GM21390 (cell line): ENCODE measurements around the gene LRRC75A.
"Not testable (repeated sequence)": the region's sequence is repeated elsewhere in the genome, so short reads cannot be mapped to it uniquely, and the experiment has no call there.

Experiments used
- ATAC-seq: cut with Tn5 transposase; IDR thresholded peaks from one replicate; pipeline ENCODE4 v1.9.1; 2021; ENCODE audit not compliant: unreplicated experiment

The LRRC75A gene, protein sequence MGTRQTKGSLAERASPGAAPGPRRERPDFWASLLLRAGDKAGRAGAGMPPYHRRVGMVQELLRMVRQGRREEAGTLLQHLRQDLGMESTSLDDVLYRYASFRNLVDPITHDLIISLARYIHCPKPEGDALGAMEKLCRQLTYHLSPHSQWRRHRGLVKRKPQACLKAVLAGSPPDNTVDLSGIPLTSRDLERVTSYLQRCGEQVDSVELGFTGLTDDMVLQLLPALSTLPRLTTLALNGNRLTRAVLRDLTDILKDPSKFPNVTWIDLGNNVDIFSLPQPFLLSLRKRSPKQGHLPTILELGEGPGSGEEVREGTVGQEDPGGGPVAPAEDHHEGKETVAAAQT

DNA sequence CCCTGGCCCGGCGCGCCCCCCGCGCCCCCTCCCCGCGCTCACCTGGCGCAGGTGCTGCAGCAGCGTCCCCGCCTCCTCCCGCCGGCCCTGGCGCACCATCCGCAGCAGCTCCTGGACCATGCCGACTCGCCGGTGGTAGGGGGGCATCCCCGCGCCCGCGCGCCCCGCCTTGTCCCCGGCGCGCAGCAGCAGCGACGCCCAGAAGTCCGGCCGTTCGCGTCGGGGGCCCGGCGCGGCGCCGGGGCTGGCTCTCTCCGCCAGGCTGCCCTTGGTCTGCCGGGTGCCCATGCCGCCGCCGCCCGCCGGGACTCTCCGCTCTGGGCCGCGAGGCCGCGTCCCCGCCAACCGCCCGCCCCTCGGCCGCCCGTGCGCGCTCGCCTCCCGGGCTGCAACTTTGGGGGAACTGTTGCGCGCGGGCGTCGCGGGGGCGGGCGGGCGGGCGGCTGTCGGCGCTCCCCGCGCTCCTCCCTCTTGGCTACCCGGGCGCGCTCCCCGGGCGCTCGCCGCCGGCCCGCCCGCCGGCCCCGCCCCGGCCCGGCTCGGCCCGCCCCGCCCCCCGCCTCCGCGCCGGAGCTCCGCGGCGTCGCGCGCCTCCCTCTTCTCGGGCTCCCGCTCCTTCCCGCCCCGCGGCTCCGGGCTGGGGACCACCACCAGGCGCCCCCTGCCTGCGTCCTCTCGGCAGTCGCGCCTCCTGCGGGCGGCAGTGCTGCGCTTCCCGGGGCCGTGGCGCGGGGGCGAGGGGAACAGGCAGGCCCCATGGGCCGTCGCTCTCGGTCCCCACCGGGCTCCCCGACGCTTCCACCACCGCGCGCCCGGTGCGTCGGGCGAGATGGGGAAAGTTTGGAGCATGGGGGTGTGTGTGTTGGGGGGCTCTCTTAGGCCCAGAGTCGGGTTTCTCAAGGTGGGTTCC, at the start of gene LRRC75A:
Gene LRRC75A, minus strand, starts transcription at position 491 of the 910 bp plus-strand sequence. Its CDS starts 203 bp downstream, at position 288.
- ATAC-seq, result peak; percentile 49

GRCh38 chr17:16537130-16537458, 45.1 kb upstream of the LRRC75A start:
- ATAC-seq, result no peak

- no peak for ATAC-seq
Observed at GRCh38 chr17:16534236-16534635, 42.2 kb upstream of the LRRC75A start.

GRCh38 chr17:16529906-16530305, 37.9 kb upstream of the LRRC75A start:
- no peak for ATAC-seq

GRCh38 chr17:16527298-16527697, 35.3 kb upstream of the LRRC75A start:
- no peak for ATAC-seq

DNA sequence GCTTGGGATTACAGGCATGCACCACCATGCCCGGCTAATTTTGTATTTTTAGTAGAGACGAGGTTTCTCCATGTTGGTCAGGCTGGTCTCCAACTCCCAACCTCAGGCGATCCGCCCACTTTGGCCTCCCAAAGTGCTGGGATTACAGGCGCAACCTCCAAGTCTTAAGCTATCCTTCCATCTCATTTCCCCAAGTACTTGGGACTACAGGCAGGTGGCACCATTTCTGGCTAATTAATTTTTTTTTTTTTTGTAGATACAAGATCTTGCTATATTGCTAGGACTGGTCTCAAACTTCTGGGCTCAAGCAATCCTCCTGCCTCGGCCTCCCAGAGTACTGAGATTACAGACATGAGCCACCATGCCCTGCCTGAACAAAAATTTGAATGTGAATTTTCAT, 33.6 kb upstream of the LRRC75A start:
- ATAC-seq, result not testable (repeated sequence)

DNA sequence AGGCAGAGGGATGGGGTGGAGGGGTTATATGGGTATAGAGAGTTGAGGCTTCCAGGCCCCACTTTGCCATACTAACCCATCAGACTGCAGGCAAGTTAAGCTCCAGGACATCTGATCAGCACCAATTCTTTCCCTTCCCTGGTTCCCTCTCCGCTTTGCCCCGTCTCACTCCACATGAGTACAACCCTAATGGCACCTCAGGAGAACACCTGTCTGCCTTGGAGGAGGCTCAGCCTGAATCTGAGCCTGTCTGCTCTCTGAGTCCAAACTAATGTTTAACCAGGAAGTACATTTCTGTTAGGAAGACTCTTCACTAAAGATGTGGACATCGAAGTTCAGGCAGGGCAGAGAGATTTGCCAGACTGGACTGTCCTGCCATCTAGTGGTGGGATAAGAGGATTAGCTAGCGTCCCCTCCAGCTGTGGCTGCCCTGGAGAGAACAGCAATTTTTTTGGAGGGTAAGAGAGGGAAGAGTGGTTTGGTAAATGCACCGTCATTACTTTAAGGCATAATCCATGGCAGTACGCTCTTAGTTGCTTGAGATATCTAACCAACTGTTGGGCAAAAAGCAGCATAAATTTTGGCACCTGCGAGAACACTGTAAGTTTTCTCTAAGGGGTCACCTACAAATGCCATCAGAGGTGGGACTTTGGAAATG, 29.2 kb upstream of the LRRC75A start:
- ATAC-seq, result no peak

GRCh38 chr17:16519021-16519420, 27.0 kb upstream of the LRRC75A start:
- no peak for ATAC-seq

GRCh38 chr17:16517477-16517876, 25.5 kb upstream of the LRRC75A start:
- no peak for ATAC-seq

DNA sequence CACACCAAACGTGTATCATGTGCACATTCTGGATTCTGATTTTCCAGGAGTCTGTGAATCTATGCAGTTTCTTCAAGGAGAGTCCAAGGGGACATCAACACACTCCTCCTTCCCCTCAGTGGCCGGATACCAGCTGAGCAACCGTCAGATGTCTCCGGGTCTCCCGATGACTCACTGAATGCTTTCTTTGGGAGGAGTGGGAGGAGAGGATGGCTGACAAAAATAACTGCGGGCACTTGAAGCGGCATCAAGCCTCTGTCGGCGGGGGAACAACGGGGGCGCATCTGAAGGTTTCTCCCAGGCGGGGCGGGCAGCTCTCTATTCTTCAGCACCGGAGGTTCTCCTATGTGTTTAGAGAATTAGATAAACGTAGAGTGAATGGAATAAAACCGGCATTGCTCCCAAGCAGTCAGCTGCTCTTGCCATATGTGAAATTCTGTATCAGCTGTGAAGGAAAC, 24.6 kb upstream of the LRRC75A start:
- ATAC-seq, result no peak

DNA sequence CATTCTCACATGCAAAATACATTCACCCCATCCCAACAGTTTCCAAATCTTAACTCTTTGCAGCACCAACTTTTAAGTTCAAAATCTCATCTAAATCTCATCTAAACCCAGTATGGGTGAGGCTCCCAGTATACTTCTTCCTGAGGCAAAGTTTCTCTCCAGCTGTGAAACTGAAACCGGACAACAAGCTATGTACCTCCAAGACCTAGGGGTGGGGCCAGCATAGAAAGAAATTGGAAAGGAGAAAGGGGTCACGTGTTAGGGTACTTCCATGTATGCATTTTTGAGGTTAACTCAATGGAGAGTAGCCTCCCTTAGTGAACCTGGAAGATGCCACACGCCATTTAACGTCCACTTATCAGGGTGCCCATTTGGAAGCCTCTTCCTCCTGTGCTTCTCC, 23.9 kb upstream of the LRRC75A start:
- no peak for ATAC-seq

DNA sequence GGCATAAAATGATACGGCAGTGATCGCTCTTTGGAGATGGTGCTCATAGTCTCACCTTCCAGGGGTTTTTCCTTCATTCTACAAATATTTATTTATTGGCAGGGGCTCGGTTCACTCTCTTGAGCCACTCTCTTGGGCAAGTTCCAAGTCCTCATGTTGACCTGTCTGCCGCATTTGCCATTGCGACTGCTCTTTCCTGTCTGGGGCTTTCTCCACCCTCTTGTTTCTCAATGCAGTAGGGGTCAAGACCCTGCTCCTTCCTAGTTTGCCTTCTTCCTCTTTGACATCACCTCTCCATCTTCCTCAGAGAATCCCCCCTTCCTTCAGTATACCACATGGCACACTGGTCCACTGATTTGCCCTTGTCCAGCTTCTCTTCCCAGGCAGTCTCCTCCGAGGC, 21.9 kb upstream of the LRRC75A start:
- no peak for ATAC-seq

- ATAC-seq, result no peak
Observed at GRCh38 chr17:16512011-16512410, 20.0 kb upstream of the LRRC75A start.

- no peak for ATAC-seq
Observed at GRCh38 chr17:16511593-16511992, 19.6 kb upstream of the LRRC75A start.

DNA sequence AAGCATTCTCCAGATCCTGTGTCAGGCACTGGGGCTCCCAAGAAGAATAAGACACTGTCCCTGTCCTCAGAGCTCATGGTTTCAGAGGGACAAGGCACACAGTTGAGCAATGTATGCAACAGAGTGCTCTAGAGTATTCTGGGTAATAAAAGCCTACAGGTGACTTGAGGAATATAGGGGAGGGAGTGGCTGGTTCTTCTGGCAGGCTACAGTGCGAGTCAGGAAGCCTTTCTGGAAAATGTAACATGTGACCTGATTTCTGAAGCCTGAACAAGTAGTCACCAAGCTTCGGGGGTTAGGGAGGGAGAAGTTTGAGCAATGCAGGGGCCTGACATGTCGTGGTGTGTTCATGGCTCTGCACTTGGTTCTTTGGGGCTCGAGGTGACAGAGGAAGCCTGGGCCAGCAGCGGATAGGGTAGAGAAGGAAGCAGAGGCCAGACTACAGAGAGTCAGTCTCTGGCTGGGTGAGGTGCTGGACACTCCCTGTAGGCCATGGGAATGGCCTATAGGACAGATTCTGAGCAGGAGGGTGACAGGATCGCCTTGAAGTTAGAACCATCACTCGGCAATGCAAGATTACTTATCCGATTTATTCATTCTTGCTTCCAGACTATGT, 16.0 kb upstream of the LRRC75A start:
- no peak for ATAC-seq

- ATAC-seq, result no peak
Observed at GRCh38 chr17:16506188-16506587, 14.2 kb upstream of the LRRC75A start.

DNA sequence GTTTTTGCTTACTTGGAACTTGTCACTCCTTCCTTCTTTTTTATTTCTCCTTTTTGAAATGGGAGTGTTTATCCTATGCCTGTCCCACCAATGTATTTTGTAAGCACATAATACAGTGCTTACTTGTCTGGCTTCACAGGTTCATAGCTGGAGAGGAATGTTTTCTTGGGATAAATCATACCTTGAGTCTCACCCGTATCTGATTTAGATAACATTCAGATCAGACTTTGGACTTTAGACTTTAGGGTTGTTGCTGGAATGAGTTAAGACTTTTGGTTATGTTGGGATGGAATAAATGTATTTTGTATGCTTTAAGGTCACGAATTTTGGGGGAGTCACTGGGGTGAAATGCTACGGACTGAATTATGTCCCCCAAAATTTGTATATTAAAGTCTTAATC, 13.0 kb upstream of the LRRC75A start:
- ATAC-seq, result no peak

- no peak for ATAC-seq
Observed at GRCh38 chr17:16496820-16497489, 5.0 kb upstream of the LRRC75A start.

GRCh38 chr17:16495980-16496819, 4.2 kb upstream of the LRRC75A start:
- no peak for ATAC-seq

GRCh38 chr17:16495561-16495960, 3.6 kb upstream of the LRRC75A start:
- no peak for ATAC-seq
